ENCODE results near the gene OTOP3.

GRCh38 chr17:74930535-74931036, 5.1 kb upstream of the OTOP3 start:
- TF ChIP-seq POLR2A (IDR thresholded peaks at IDR 0.05), result no peak
- no peak for TF ChIP-seq CTCF (IDR thresholded peaks at IDR 0.05)

Data from body of pancreas (tissue), 4 donors.